ENCODE data around the gene TFB1M.
A peak's percentile ranks its signal among the peaks of the same experiment; 100 is the strongest.
"Not testable (repeated sequence)": the region's sequence is repeated elsewhere in the genome, so short reads cannot be mapped to it uniquely, and the experiment has no call there.

The TFB1M gene

DNA sequence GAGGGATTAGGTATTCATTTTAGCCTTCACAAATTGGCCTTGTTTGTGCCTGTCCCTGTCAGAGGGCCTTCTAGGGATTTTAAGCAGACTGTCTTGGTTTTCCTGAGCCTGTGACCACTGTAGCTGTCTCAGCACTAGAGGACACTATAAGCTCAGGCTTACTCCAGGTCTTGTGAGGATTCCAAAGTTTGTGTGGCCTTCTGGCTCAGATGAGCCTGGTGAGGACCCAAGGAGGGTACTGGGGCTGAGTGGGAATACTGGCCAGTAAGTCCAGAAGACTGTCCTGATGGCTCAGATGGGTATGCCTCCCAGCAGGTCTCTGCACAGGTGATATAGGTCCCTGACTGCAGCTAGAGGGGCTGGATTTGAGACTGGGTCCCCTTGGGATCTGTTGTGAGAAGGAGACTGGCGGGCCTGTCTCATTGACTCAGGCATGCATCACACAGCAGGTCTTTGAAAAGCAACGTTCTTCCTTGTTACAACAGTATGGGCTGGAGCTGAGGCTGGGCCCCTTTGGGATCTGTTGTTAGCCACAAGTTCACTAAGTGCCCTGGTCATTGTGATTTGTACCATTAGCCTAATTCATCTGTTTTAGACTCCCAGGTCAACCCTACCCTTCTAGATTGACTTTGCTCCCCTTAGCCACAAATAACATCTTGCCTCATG is 26.3 kb upstream of the TFB1M start:
- TF ChIP-seq, protein P1, sequence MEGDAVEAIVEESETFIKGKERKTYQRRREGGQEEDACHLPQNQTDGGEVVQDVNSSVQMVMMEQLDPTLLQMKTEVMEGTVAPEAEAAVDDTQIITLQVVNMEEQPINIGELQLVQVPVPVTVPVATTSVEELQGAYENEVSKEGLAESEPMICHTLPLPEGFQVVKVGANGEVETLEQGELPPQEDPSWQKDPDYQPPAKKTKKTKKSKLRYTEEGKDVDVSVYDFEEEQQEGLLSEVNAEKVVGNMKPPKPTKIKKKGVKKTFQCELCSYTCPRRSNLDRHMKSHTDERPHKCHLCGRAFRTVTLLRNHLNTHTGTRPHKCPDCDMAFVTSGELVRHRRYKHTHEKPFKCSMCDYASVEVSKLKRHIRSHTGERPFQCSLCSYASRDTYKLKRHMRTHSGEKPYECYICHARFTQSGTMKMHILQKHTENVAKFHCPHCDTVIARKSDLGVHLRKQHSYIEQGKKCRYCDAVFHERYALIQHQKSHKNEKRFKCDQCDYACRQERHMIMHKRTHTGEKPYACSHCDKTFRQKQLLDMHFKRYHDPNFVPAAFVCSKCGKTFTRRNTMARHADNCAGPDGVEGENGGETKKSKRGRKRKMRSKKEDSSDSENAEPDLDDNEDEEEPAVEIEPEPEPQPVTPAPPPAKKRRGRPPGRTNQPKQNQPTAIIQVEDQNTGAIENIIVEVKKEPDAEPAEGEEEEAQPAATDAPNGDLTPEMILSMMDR (IDR thresholded peaks at IDR 0.05; ENCODE audit: low read length, missing control alignments) = peak; percentile 54
- no peak overlapping the region for H3K4me3 ChIP-seq (replicated peaks; ENCODE audit: low read depth, low read length)
- peak; percentile 67 for DNase-seq (ENCODE audit: low read depth)

DNA sequence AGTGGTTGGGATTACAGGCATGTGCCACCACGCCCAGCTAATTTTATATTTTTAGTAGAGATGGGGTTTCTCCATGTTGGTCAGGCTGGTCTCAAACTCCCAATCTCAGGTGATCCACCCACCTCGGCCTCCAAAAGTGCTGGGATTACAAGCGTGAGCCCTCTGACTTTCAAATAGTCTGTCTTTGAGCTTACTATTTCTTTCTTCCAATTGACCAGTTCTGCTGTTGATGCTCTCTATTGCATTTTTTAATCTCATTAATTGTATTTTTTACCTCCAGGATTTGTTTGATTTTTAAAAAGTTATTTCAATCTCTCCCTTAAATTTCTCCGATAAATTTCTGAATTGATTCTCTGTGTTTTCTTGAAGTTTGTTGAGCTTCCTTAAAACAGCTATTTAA is 25.6 kb upstream of the TFB1M start:
- not testable (repeated sequence) for DNase-seq (ENCODE audit: low read depth); H3K4me3 ChIP-seq (replicated peaks; ENCODE audit: low read depth, low read length)

DNA sequence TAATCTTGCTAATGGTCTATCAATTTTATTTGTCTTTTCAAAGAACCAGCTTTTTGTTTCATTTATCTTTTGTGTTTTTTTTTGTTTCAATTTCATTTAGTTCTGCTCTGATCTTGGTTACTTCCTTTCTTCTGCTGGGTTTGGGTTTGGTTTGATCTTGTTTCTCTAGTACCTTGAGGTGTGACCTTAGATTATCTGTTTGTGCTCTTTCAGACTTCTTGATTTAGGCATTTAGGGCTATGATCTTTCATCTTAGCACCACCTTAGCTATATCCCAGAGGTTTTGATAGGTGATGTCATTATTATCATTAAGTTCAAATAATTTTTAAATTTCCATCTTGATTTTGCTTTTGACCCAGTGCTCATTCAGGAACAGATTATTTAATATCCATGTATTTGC is 24.0 kb upstream of the TFB1M start:
- not testable (repeated sequence) for H3K4me3 ChIP-seq (replicated peaks; ENCODE audit: low read depth, low read length); DNase-seq (ENCODE audit: low read depth)

DNA sequence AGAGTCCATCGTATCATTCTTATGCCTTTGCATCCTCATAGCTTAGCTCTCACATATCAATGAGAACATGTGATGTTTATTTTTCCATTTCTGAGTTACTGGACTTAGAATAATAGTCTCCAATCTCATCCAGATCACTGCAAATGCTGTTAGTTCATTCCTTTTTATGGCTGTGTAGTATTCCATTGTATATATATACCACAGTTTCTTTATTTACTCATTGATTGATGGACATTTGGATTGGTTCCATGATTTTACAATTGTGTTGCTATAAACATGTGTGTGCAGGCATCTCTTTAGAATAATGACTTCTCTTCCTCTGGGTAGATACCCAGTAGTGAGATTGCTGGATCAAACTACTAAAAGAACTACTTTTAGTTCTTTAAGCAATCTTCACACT is 21.0 kb upstream of the TFB1M start:
- TF ChIP-seq, protein P1 (IDR thresholded peaks at IDR 0.05; ENCODE audit: low read length, missing control alignments) = no peak
- no peak overlapping the region for H3K4me3 ChIP-seq (replicated peaks; ENCODE audit: low read depth, low read length)
- DNase-seq (ENCODE audit: low read depth) = no peak

DNA sequence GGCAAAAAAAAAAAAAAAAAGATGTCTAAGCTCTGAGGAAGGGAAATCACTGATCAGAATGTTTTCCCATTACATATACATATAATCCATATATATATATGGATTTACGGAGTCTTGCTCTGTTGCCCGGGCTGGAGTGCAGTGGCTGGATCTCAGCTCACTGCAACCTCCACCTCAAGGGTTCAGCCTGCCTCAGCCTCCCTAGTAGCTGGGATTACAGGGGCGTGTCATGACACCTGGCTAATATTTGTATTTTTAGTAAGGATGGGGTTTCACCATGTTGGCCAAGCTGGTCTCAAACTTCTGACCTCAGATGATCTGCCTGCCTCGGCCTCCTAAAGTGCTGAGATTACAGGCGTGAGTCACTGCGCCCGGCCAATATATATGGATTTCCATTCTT is 19.8 kb upstream of the TFB1M start:
- not testable (repeated sequence) for DNase-seq (ENCODE audit: low read depth); H3K4me3 ChIP-seq (replicated peaks; ENCODE audit: low read depth, low read length)

DNA sequence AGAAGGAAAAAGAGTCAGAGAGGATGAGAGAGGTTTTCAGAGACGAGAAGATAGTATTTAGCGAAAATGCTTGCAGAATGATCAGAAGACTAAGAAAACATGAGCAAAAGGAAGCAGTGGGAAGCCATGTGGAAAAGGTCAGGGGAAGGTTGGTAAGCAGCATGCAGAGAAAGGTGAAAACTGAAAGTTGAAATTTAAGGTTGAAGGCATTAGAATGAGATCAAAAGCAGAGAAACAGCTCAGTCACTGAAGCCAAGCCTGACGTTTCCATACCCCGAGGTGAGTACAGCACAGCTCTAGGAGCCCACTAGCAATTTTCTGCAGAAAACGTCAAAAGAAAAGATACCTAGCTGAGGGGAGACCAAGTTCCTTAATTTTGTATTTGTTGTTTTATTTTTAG is 19.1 kb upstream of the TFB1M start:
- no peak overlapping the region for H3K4me3 ChIP-seq (replicated peaks; ENCODE audit: low read depth, low read length)
- TF ChIP-seq, protein P1 (IDR thresholded peaks at IDR 0.05; ENCODE audit: low read length, missing control alignments) = no peak
- DNase-seq (ENCODE audit: low read depth) = no peak

DNA sequence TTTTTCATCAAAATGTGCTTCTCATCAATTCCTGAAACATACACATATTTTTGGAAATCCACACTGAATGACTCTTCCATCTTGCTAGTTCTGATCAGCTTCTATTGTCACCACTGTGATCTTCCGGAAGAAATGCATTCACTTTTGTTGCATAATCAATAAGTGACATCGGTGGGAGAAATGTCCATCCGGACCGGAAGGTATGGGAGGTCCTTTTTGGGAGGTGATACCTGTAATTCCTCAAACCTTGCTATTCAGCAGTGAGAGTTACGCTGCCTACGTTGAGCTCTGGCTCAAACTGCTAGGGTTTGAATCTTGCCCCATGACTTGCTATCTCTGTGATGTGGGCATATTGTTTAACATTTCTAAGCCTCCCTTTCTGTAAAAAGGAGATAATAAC is 16.6 kb upstream of the TFB1M start:
- TF ChIP-seq, protein P1 (IDR thresholded peaks at IDR 0.05; ENCODE audit: low read length, missing control alignments) = no peak
- no peak overlapping the region for H3K4me3 ChIP-seq (replicated peaks; ENCODE audit: low read depth, low read length)
- no peak for DNase-seq (ENCODE audit: low read depth)

DNA sequence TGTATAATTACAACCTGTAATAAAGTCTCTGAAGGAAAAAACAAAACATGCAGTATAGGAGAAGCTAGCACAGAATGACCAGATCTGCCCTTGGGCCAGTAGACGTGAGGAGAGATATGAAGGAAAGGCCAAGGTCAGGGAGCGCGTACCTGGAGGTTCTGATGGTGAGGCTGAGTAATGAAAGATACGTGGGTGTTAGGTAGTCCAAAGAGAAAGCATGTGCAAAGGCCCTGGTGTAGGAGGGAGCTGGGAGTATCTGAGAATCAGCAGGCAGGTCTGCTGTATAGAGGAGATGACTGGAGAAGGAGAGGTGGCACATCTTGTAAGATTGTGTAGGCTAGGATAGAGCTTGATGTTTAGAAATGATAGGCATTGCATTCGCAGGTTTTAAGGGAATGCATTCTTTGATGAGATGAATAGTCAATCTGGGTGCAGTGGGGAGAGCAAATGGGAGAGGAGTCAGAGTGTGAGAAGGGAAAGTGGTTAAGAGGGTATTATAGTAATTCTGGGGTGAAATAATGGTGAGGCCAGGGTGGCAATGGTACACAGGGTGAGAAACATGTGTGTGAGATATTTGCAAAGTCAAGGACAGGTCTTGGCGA is 15.9 kb upstream of the TFB1M start:
- H3K4me3 ChIP-seq (replicated peaks; ENCODE audit: low read depth, low read length) = no peak overlapping the region
- no peak for DNase-seq (ENCODE audit: low read depth)
- TF ChIP-seq, protein P1 (IDR thresholded peaks at IDR 0.05; ENCODE audit: low read length, missing control alignments) = no peak

All from fibroblast of pulmonary artery (primary cell).